HG03159 (cell line): Measurements from ENCODE around the gene STS.

Source experiments
- ATAC-seq: cut with Tn5 transposase; IDR thresholded peaks from one replicate; pipeline ENCODE4 v1.9.1; 2021; ENCODE audit warnings: mild to moderate bottlenecking, moderate library complexity; ENCODE audit not compliant: unreplicated experiment

The STS gene

GRCh38 chrX:7139202-7140081 is 8.1 kb upstream of the STS start:
- no peak for ATAC-seq

GRCh38 chrX:7143076-7143475 is 4.4 kb upstream of the STS start:
- ATAC-seq, result no peak

DNA sequence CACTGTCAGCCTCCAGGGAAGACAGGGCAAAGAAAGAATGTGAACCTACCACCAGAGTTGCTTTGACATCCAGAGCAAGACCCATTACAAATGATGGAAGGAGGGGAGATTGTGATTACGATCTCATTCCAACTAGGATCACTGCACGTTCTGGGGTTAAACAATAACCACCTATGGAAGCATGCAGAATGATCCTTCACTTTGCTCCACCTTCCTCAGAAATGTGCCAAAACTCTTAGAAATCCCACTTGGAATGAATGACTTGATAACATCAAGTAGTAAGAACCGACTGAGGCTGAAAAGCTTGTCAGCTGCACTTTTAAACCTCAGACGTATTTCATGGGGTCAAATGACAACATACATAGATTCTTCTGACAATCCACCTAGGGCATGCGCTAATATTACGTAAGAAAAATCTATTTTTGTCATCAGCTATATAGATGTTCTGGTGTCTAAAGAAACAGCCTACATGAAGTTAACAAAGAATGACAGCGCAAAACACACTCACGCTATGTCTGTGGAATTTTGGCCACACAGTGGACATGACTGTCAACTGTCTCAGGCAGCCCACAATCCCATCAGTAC is 3.5 kb upstream of the STS start:
- ATAC-seq, result no peak

- ATAC-seq, result no peak
Observed at GRCh38 chrX:7145454-7145853, 2.1 kb upstream of the STS start.

GRCh38 chrX:7146020-7146702 is 1.4 kb upstream of the STS start:
- no peak for ATAC-seq

DNA sequence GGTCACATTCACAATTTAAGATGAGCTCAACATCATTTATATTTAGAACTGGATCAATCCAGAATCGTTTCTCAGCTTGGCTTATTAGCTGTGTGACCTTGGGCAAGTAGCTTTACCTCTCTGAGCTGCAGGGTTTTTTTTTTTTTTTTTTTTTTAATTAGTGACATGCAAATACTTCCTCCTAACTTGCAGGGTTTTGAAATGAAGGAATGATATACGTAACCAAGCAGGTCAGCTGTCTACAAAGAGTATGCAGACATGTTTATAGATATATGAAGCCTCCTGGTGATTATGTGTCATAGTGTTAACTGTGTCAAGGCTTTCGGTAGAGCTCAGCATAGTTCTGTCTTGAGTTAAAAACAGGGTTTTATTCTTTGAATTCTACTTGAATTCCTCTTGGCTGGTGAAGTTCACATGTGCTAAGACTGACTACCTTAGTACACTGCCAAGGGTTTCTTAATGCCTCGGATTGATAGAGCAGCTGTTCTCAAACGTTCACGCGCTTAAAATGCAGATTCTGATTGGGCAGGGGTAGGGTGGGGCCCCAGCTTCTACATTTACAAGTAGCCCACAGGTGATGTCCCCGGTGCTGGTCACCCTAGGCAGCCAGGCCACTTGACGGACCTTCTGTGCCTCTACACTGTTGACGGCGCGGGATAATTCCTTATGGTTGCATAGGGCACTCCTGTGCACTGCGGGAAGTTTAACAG is 654 bp upstream of the STS start:
- peak; percentile 25 for ATAC-seq

- peak; percentile 77 for ATAC-seq
Observed at GRCh38 chrX:7147978-7148854, 704 bp downstream of the STS start, which contains the start of gene PUDP. Gene PUDP (minus strand): TSS chrX:7148153. CDS start chrX:7148113, 40 bp downstream.

- no peak for ATAC-seq
Observed at GRCh38 chrX:7149411-7149810, 1.9 kb downstream of the STS start.

DNA sequence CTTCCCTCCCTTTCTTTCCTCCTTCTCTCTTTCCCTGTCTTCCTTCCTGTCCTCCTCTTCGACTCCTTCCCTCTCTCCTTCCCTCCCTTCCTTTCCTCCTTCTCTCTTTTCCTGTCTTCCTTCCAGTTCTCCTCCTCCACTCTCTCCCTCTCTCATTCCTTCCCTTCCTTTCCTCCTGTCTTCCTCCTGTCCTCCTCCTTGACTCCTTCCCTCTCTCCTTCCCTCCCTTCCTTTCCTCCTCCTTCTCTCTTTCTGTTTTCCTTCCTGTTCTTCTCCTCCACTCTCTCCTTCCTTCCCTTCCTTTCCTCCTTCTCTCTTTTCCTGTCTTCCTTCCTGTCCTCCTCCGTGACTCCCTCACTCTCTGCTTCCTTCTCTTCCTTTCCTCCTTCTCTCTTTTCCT is 5.7 kb downstream of the STS start:
- no peak for ATAC-seq

- ATAC-seq, result no peak
Observed at GRCh38 chrX:7154041-7154597, 6.6 kb downstream of the STS start.

DNA sequence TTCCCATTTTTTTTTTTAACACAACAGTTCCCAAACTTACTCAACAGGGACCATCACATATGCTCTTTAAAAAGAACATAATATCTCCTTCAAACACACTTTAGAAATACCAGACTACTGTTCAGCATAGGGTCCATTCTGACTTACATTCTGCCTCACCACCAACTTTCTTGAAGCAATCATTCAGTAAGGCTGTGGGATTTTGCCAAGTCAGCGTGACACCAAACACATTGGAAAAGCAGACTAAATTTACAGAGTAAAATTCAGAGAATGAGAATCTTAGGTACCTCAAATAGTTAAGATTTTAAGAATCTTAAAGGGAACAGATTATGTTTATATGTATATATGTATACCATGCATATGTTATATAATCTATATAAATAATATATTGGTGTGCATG is 7.7 kb downstream of the STS start:
- no peak for ATAC-seq

DNA sequence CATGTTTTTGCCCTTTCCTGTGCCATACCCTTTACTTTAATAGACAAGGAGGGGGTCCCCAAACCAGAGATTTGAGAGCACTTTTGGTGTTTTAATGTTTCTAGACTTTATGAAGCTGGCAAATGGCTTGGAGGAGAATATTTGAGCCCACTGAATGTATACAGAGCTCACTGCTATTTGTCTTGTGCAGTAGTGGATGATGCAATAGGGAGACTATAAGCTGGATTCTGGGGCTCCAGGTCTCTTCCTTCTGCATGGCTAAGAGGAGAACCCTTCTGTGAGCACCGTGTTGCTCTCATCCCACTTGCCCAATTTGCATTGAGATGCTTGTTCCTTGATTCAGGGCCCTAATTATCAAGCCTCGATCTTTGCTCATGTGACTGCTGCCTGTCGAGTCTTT is 9.4 kb downstream of the STS start:
- no peak for ATAC-seq

DNA sequence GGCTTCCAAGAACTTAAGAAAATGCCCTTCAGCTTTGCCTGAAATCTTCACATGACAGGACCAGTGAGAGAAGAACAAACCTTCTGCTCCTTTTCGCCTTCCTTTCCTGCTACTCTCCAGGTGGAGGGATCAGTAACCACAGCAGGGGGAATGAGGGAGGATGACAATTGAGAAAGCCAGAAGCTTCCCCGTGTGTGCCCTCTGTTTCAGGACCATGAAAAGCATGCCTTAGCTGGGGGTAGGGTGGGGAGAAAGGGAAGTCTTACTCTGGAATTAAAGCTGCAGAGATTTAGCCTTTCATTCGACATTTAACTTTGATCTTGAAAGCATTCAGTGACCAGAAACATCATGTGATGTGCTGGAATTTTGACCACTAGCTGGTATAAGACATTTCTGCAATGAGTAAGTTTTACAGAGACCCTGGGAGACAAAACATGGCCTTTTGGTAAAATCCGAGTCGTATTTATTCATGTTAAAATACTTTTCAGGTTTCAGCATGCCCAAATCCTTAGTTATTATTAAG is 11.0 kb downstream of the STS start:
- ATAC-seq, result no peak

DNA sequence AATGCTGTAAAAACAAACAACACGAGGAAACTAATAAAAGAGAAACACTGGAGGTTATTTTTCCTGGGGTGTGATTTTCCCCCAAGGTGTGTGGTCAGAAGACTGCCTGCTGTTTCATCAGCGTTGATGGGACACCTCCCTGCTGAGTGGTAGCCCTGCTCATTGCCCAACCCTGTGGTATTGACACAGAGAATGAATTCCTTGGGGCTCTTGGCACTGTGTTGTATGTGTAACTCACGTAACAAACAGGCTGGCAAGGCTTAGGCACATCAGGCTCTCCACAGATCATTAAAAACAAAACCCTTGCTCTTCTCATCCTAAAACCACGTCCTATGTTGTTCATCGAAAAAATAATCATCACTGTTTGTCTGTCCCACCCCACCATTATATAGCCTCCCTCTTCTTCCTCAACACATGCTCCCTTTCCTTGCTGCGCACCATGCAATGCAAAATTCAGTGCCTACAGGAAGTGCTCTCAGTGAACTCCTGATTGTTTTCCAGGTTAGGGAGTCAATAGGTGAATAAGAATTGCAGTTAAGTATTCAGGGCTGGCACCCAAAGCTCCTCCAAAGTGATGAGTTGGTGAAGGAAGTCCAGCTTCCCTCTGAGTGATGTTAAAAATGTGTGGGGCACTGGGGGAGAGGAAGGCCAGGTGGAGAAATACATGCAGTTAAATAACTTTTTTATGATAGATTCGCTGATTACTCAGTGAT is 11.8 kb downstream of the STS start:
- no peak for ATAC-seq

GRCh38 chrX:7163146-7163677 is 15.7 kb downstream of the STS start:
- ATAC-seq, result no peak

- no peak for ATAC-seq
Observed at GRCh38 chrX:7164174-7164573, 16.7 kb downstream of the STS start.

DNA sequence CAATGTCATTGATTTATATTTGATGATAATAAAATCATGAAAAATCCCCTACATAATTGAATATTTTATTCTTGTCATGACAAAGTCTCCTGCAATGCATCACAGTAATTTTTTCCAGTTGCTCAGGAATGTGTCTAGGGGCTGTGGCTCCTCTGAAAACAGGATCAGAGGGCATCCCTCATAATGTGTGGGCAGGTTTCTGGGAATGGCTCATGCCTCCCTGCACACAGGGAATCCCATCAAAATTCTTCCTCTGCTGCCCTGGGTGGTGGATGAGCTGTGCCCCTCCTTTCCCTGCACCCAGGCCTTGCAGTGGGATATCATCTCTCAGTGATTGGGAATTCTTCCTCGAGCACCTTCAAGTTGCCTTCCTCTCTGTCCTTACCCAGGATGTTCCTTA is 20.9 kb downstream of the STS start:
- ATAC-seq, result no peak

DNA sequence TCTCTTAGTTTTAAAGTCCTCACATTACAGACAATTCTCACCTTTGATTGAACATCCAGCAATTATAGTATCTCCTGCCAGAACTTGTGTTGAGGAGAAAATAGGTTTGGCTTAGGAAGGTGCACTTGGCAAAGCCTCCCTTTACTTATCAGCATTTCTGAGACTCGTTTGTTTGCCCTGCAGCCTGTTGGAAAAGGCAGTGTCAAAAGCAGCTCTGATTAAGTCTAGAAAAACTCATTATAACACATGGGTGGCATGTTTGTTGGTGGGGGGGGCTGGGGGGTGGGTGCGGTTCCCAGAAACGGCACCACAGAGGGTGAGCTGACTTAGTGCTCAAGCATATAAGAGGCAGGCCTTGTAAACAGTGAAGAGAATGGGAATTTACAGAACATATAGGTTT is 22.1 kb downstream of the STS start:
- ATAC-seq, result no peak

GRCh38 chrX:7170898-7171297 is 23.4 kb downstream of the STS start:
- ATAC-seq, result peak; percentile 59
